ENCODE results near the gene TMEM117. TPM values are rescaled to one million over a fixed set of nuclear protein-coding genes. Genes with fewer than 3 reads are reported as not detected.

Gene TMEM117
- polyA plus RNA-seq, 1 donor (not counting 4 experiments of a cell fraction or from before 2014, with no cell fraction given): 8.5 TPM

DNA sequence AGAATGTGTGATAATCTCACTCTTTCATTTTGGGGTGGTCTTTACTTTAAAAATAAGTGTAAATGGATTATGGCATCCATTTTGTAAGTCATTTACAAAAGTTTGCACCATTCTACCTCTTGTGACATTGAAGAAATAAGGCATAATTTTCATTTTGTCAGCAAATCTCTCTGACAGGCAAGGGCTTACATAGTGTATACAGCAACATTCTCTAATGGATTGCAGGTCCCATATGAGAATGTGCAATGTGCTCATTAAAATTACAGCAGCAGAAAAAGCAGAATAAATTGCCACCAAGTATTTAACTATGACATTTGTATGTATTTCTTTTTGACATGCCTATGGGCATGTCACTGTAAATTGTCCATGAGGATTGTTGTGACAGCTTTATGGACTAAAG, 223.6 kb downstream of the TMEM117 start:
- dilution Hi-C loops (cut with MboI; ENCODE audit: extremely low pct_ligation_motif_present, low sequenced_read_pairs): no loop called here
- no peak overlapping the region for H3K9ac ChIP-seq (ENCODE audit: control insufficient read depth, extremely low read depth, insufficient read depth, low read length)
- H3K4me2 ChIP-seq (ENCODE audit: control insufficient read depth, extremely low read depth, insufficient read depth, low read depth, low read length): no peak overlapping the region

DNA sequence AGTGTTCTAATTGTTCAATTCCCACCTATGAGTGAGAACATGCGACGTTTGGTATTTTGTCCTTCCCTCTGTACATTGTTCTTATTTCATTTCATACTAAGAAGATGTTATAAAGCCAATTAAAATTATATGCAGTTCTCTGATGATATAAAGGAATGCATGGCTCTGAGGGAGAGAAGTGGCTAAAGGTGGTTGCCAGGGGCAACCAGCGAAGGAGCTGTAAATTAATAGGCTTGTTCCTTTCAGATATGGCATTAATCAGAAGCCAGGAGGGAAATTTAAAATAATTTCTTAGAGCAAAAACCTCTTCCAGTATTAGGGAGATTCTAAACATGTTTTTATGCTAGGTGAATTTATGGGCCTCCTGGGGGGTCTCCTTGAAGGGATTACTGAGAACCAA, 227.8 kb downstream of the TMEM117 start:
- no peak overlapping the region for H3K9ac ChIP-seq (ENCODE audit: control insufficient read depth, extremely low read depth, insufficient read depth, low read length)
- no peaks in the 10 kb centered on the region for H3K36me3 ChIP-seq (ENCODE audit: control insufficient read depth in 2 of 2, extremely low read depth in 1 of 2, insufficient read depth in 2 of 2, low read length in 2 of 2)
- H3K9me3 ChIP-seq (ENCODE audit: control insufficient read depth, low read depth, low read length): no peaks in the 10 kb centered on the region
- H2AFZ ChIP-seq (ENCODE audit: control insufficient read depth, low read length): no peak overlapping the region
- DNase-seq (ENCODE audit: low read depth, low spot score) (no peak), FAIRE-seq (no peak)
- H3K4me2 ChIP-seq (ENCODE audit: control insufficient read depth, extremely low read depth, insufficient read depth, low read depth, low read length): no peak overlapping the region
- H4K20me1 ChIP-seq (ENCODE audit: control insufficient read depth, extremely low read depth, insufficient read depth, low read length): no peaks in the 10 kb centered on the region
- H3K4me3 ChIP-seq (ENCODE audit: control insufficient read depth in 2 of 3, extremely low read depth in 1 of 3, insufficient read depth in 2 of 3, low read depth in 1 of 3, low read length in 3 of 3): no peak overlapping the region
- H3K9me1 ChIP-seq (ENCODE audit: control insufficient read depth, extremely low read depth, insufficient read depth, low read length): no peaks in the 10 kb centered on the region
- no peaks in the 10 kb centered on the region for H3K4me1 ChIP-seq (ENCODE audit: control insufficient read depth, extremely low read depth, insufficient read depth, low read length)
- H3K79me2 ChIP-seq (ENCODE audit: control insufficient read depth, insufficient read depth, low read length): no peaks in the 10 kb centered on the region
- TF ChIP-seq EZH2 (IDR thresholded peaks at IDR 0.05; ENCODE audit: low read length): no peak
- TF ChIP-seq, protein P1, sequence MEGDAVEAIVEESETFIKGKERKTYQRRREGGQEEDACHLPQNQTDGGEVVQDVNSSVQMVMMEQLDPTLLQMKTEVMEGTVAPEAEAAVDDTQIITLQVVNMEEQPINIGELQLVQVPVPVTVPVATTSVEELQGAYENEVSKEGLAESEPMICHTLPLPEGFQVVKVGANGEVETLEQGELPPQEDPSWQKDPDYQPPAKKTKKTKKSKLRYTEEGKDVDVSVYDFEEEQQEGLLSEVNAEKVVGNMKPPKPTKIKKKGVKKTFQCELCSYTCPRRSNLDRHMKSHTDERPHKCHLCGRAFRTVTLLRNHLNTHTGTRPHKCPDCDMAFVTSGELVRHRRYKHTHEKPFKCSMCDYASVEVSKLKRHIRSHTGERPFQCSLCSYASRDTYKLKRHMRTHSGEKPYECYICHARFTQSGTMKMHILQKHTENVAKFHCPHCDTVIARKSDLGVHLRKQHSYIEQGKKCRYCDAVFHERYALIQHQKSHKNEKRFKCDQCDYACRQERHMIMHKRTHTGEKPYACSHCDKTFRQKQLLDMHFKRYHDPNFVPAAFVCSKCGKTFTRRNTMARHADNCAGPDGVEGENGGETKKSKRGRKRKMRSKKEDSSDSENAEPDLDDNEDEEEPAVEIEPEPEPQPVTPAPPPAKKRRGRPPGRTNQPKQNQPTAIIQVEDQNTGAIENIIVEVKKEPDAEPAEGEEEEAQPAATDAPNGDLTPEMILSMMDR (optimal IDR thresholded peaks at IDR 0.05 in 1 of 3, IDR thresholded peaks at IDR 0.05 in 1 of 3, conservative IDR thresholded peaks at IDR 0.05 in 1 of 3; ENCODE audit: extremely low read depth in 1 of 3, insufficient read depth in 2 of 3, low read length in 3 of 3): no peak
- H3K27ac ChIP-seq (ENCODE audit: control insufficient read depth, insufficient read depth, low read length): no peak overlapping the region
- H3K27me3 ChIP-seq (ENCODE audit: control insufficient read depth, extremely low read depth, insufficient read depth, low read length): no peaks in the 10 kb centered on the region
- dilution Hi-C loops (cut with MboI; ENCODE audit: extremely low pct_ligation_motif_present, low sequenced_read_pairs): no loop called here

More for the DNA sequence above, 223.6 kb downstream of the TMEM117 start:
- no peaks in the 10 kb centered on the region for H3K9me1 ChIP-seq (ENCODE audit: control insufficient read depth, extremely low read depth, insufficient read depth, low read length)
- H3K4me3 ChIP-seq (ENCODE audit: control insufficient read depth in 2 of 3, extremely low read depth in 1 of 3, insufficient read depth in 2 of 3, low read depth in 1 of 3, low read length in 3 of 3): no peak overlapping the region
- H3K36me3 ChIP-seq (ENCODE audit: control insufficient read depth in 2 of 2, extremely low read depth in 1 of 2, insufficient read depth in 2 of 2, low read length in 2 of 2): no peaks in the 10 kb centered on the region
- no peaks in the 10 kb centered on the region for H3K9me3 ChIP-seq (ENCODE audit: control insufficient read depth, low read depth, low read length)
- no peaks in the 10 kb centered on the region for H4K20me1 ChIP-seq (ENCODE audit: control insufficient read depth, extremely low read depth, insufficient read depth, low read length)
- DNase-seq (ENCODE audit: low read depth, low spot score) (no peak), FAIRE-seq (no peak)
- TF ChIP-seq, protein P1 (optimal IDR thresholded peaks at IDR 0.05 in 1 of 3, IDR thresholded peaks at IDR 0.05 in 1 of 3, conservative IDR thresholded peaks at IDR 0.05 in 1 of 3; ENCODE audit: extremely low read depth in 1 of 3, insufficient read depth in 2 of 3, low read length in 3 of 3): no peak
- no peak for TF ChIP-seq EZH2 (IDR thresholded peaks at IDR 0.05; ENCODE audit: low read length)
- H3K4me1 ChIP-seq (ENCODE audit: control insufficient read depth, extremely low read depth, insufficient read depth, low read length): no peaks in the 10 kb centered on the region
- no peak overlapping the region for H3K27ac ChIP-seq (ENCODE audit: control insufficient read depth, insufficient read depth, low read length)
- H3K79me2 ChIP-seq (ENCODE audit: control insufficient read depth, insufficient read depth, low read length): no peaks in the 10 kb centered on the region
- H2AFZ ChIP-seq (ENCODE audit: control insufficient read depth, low read length): no peak overlapping the region
- H3K27me3 ChIP-seq (ENCODE audit: control insufficient read depth, extremely low read depth, insufficient read depth, low read length): no peaks in the 10 kb centered on the region

Measured in keratinocyte (primary cell).